Measurements from ENCODE around the gene ZNF175.

The ZNF175 gene

GRCh38 chr19:51550848-51551672, 20.0 kb upstream of the ZNF175 start:
- DNase-seq: no peak

- no peak for DNase-seq
Measured at GRCh38 chr19:51551673-51552432, 19.2 kb upstream of the ZNF175 start.

- DNase-seq: no peak
Measured at GRCh38 chr19:51552608-51552995, 18.5 kb upstream of the ZNF175 start.

- peak; percentile 72 for DNase-seq
Measured at GRCh38 chr19:51552996-51553725, 17.9 kb upstream of the ZNF175 start.

GRCh38 chr19:51559240-51559639, 11.8 kb upstream of the ZNF175 start:
- DNase-seq: no peak

- no peak for DNase-seq
Measured at GRCh38 chr19:51560339-51560738, 10.7 kb upstream of the ZNF175 start.

- no peak for DNase-seq
Measured at GRCh38 chr19:51564791-51565190, 6.3 kb upstream of the ZNF175 start.

GRCh38 chr19:51565583-51565982, 5.5 kb upstream of the ZNF175 start:
- no peak for DNase-seq

- DNase-seq: no peak
Measured at GRCh38 chr19:51566489-51567100, 4.5 kb upstream of the ZNF175 start.

GRCh38 chr19:51567583-51567982, 3.5 kb upstream of the ZNF175 start:
- no peak for DNase-seq

GRCh38 chr19:51568456-51568855, 2.6 kb upstream of the ZNF175 start:
- no peak for DNase-seq

GRCh38 chr19:51571599-51571998, 516 bp downstream of the ZNF175 start:
- no peak for DNase-seq

GRCh38 chr19:51572410-51572809, 1.3 kb downstream of the ZNF175 start:
- DNase-seq: no peak

GRCh38 chr19:51572908-51573307, 1.8 kb downstream of the ZNF175 start:
- no peak for DNase-seq

GRCh38 chr19:51573331-51573730, 2.2 kb downstream of the ZNF175 start:
- no peak for DNase-seq

GRCh38 chr19:51576850-51577249, 5.8 kb downstream of the ZNF175 start:
- no peak for DNase-seq

- DNase-seq: no peak
Measured at GRCh38 chr19:51586103-51586728, 15.1 kb downstream of the ZNF175 start.

- DNase-seq: no peak
Measured at GRCh38 chr19:51586799-51587198, 15.7 kb downstream of the ZNF175 start.

GRCh38 chr19:51587264-51588191, 16.4 kb downstream of the ZNF175 start:
- DNase-seq: no peak

GRCh38 chr19:51589511-51589910, 18.4 kb downstream of the ZNF175 start:
- no peak for DNase-seq

- DNase-seq: no peak
Measured at GRCh38 chr19:51590441-51590840, 19.4 kb downstream of the ZNF175 start.
